Measurements from ENCODE around the gene RXRA.

DNA sequence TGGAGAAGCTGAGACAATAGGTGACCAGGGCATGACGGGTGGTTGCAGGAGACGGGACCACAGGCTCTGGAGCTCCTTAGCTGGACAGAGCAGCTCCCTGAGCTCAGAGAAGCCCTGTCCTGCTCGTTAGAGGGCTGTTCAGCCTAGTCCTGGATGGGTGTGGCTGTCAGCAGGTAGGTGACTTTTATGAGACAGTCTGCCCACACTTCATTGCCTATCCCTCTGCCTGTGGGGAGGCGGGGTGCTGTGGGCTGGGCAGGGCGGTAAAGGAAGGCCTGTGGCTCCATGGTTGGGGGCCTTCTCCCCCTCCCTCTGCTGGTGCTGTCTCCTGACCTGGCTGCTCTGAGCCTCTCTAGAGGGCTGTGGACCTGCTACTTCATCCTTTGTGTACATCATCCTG, 134.6 kb downstream of the RXRA start:
- no peak for TF ChIP-seq CTBP1 (IDR thresholded peaks at IDR 0.05; ENCODE audit: borderline replicate concordance)
- no peak for TF ChIP-seq FOXA1 (IDR thresholded peaks at IDR 0.05)
- TF ChIP-seq BHLHE40 (IDR thresholded peaks at IDR 0.05; ENCODE audit: borderline replicate concordance) = no peak
- no peak for TF ChIP-seq LEF1 (IDR thresholded peaks at IDR 0.05; ENCODE audit: borderline replicate concordance)
